IMR-90 (cell line): ENCODE measurements around the gene RNFT2. TPM values are rescaled to one million over a fixed set of nuclear protein-coding genes. Genes with fewer than 3 reads are reported as not detected.
A peak's percentile ranks its signal among the peaks of the same experiment; 100 is the strongest.

Source experiments
- ATAC-seq: fragments of 200-7000 bp; cut with Tn5 transposase; 2 replicates; pipeline ENCODE4 v1.9.1; 2020; ENCODE audit warnings: low read depth, mild to moderate bottlenecking, moderate library complexity
- BruUV-seq: library from RNA; stranded (reverse); fragments of 400-500 nt; replicated peaks from 2 replicates; lab custom pipeline; 2021; lab: Mats Ljungman, UMichigan
- CTCF ChIA-PET: fragments of 300-600 bp; formaldehyde crosslinking; extraction: SDS; loops from one replicate; lab custom pipeline; 2021; ENCODE audit warnings: antibody characterized with exemption; lab: Yijun Ruan, JAX
- POLR2A ChIA-PET: fragments of 300-600 bp; sonication (Branson Sonifier 250); formaldehyde crosslinking; loops from one replicate; lab custom pipeline; 2022; ENCODE audit warnings: antibody characterized with exemption; ENCODE audit not compliant: unreplicated experiment; lab: Charles Lee
- DNase-seq: peaks from one replicate; pipeline ENCODE4 v3.0.0; 2013
- H2AFZ ChIP-seq: replicated peaks from 2 replicates; pipeline ENCODE3; 2013; ENCODE audit warnings: low read length, mild to moderate bottlenecking; ENCODE audit not compliant: poor library complexity
- H2AK5ac ChIP-seq: 2 replicates; pipeline ENCODE4 v1.6.1; 2013; ENCODE audit warnings: low read depth, low read length, inconsistent platforms
- H2AK9ac ChIP-seq: replicated peaks from 2 replicates; pipeline ENCODE3; 2013; ENCODE audit warnings: mild to moderate bottlenecking, low read depth, low read length, moderate library complexity; ENCODE audit not compliant: poor library complexity
- H2BK120ac ChIP-seq: 2 replicates; pipeline ENCODE4 v1.6.1; 2013; ENCODE audit warnings: low read depth, low read length, inconsistent platforms
- H2BK15ac ChIP-seq: 3 replicates; pipeline ENCODE4 v1.6.1; 2013; ENCODE audit warnings: low read depth, low read length, inconsistent platforms
- H2BK20ac ChIP-seq: 2 replicates; pipeline ENCODE4 v1.6.1; 2013; ENCODE audit warnings: low read depth, mild to moderate bottlenecking, inconsistent platforms, low read length, moderate library complexity
- H2BK5ac ChIP-seq: 2 replicates; pipeline ENCODE4 v1.6.1; 2013; ENCODE audit warnings: mild to moderate bottlenecking, low read depth, low read length, inconsistent platforms; ENCODE audit not compliant: poor library complexity, severe bottlenecking
- H3K14ac ChIP-seq: replicated peaks from 2 replicates; pipeline ENCODE4 v1.6.1; 2013; ENCODE audit warnings: low read depth, low read length, inconsistent platforms
- H3K18ac ChIP-seq: 2 replicates; pipeline ENCODE4 v1.6.1; 2013; ENCODE audit warnings: low read depth, low read length, control low read depth
- H3K23ac ChIP-seq: 2 replicates; pipeline ENCODE4 v1.6.1; 2013; ENCODE audit warnings: low read depth, low read length, inconsistent platforms
- H3K27ac ChIP-seq: 2 replicates; pipeline ENCODE4 v1.5.1; 2013; ENCODE audit warnings: mild to moderate bottlenecking, control low read depth, low read length; ENCODE audit not compliant: insufficient read depth
- H3K27me3 ChIP-seq: 2 replicates; pipeline ENCODE4 v1.6.1; 2013; ENCODE audit warnings: low read length; ENCODE audit not compliant: control insufficient read depth, insufficient read depth
- H3K36me3 ChIP-seq: 2 replicates; pipeline ENCODE4 v1.6.1; 2013; ENCODE audit warnings: low read length, mixed read lengths; ENCODE audit not compliant: control insufficient read depth, insufficient read depth
- H3K4ac ChIP-seq: 2 replicates; pipeline ENCODE4 v1.6.1; 2013; ENCODE audit warnings: low read depth, low read length, inconsistent platforms
- H3K4me1 ChIP-seq: 2 replicates; pipeline ENCODE4 v1.6.1; 2013; ENCODE audit warnings: low read length, mixed read lengths; ENCODE audit not compliant: control insufficient read depth, insufficient read depth
- H3K4me2 ChIP-seq: 2 replicates; pipeline ENCODE4 v1.6.1; 2013; ENCODE audit warnings: low read depth, mild to moderate bottlenecking, control low read depth, low read length, moderate library complexity
- H3K4me3 ChIP-seq: 2 replicates; pipeline ENCODE4 v1.5.1; 2013; ENCODE audit warnings: low read depth, mild to moderate bottlenecking, control low read depth, low read length, moderate library complexity; ENCODE audit not compliant: insufficient read depth
- H3K56ac ChIP-seq: 2 replicates; pipeline ENCODE4 v1.6.1; 2013; ENCODE audit warnings: low read length, inconsistent platforms; ENCODE audit not compliant: insufficient read depth; ENCODE audit errors: extremely low read depth
- H3K79me1 ChIP-seq, 2 experiments: 2 replicates each; pipeline ENCODE4 v1.6.1; 2013; ENCODE audit warnings: low read length in 2 of 2, inconsistent platforms in 1 of 2, low read depth in 1 of 2
- H3K9ac ChIP-seq: 2 replicates; pipeline ENCODE4 v1.6.1; 2013; ENCODE audit warnings: low read depth, low read length, control low read depth
- H3K9me1 ChIP-seq: 2 replicates; pipeline ENCODE4 v1.6.1; 2013; ENCODE audit warnings: low read length, inconsistent platforms; ENCODE audit not compliant: insufficient read depth
- H3K9me3 ChIP-seq: 2 replicates; pipeline ENCODE4 v1.6.1; 2013; ENCODE audit warnings: low read length; ENCODE audit not compliant: control insufficient read depth, insufficient read depth
- H4K20me1 ChIP-seq: 2 replicates; pipeline ENCODE4 v1.6.1; 2013; ENCODE audit warnings: low read length, inconsistent platforms; ENCODE audit not compliant: insufficient read depth
- H4K5ac ChIP-seq: 2 replicates; pipeline ENCODE4 v1.6.1; 2013; ENCODE audit warnings: mild to moderate bottlenecking, low read depth, low read length, control low read depth
- H4K8ac ChIP-seq, 2 experiments: 2 replicates each; pipeline ENCODE4 v1.6.1; 2013; ENCODE audit warnings: low read depth in 2 of 2, low read length in 2 of 2, control low read depth in 1 of 2, inconsistent platforms in 1 of 2
- H4K91ac ChIP-seq: 2 replicates; pipeline ENCODE4 v1.6.1; 2013; ENCODE audit warnings: low read depth, low read length, inconsistent platforms; ENCODE audit not compliant: insufficient read depth
- CEBPB ChIP-seq: IDR thresholded peaks from 2 replicates; pipeline ENCODE4 v1.6.1; 2012; ENCODE audit warnings: low read depth, low read length, improper control_type of control experiment
- CHD1 ChIP-seq: IDR thresholded peaks from 2 replicates; pipeline ENCODE4 v1.6.1; 2012; ENCODE audit warnings: low read depth, low read length, improper control_type of control experiment
- MAFK ChIP-seq: IDR thresholded peaks from 2 replicates; pipeline ENCODE4 v1.6.1; 2012; ENCODE audit warnings: low read depth, low read length, improper control_type of control experiment
- MAZ ChIP-seq: IDR thresholded peaks from 2 replicates; pipeline ENCODE4 v1.6.1; 2012; ENCODE audit warnings: low read depth, mild to moderate bottlenecking, low read length, improper control_type of control experiment, moderate library complexity, borderline replicate concordance
- NFE2L2 ChIP-seq: fragments of 150-350 bp; IDR thresholded peaks from 2 replicates; pipeline ENCODE4 v1.6.1; 2016; ENCODE audit warnings: low read depth, mild to moderate bottlenecking, low read length
- WGBS, 2 experiments: methylation state at CpG; one replicate each; pipeline versions ENCODE4 v1.1.5 to v1.1.7; 2013; ENCODE audit warnings: missing lambda C conversion rate in 2 of 2; ENCODE audit not compliant: insufficient read length in 1 of 2; ENCODE audit errors: extremely low coverage in 2 of 2; 5-methylcytosine and 5-hydroxymethylcytosine counted together
- dilution Hi-C: fragments of 300-500 bp; cut with HindIII; formaldehyde crosslinking; loops from one replicate; pipeline ENCODE4 v1.14.3; 2018; ENCODE audit warnings: low sequenced_read_pairs; ENCODE audit not compliant: unreplicated experiment
- in situ Hi-C: fragments of 300-500 bp; cut with MboI; formaldehyde crosslinking; loops from 3 replicates; pipeline ENCODE4 v1.14.3; 2019; ENCODE audit warnings: low sequenced_read_pairs, inconsistent platforms, mixed read lengths
- intact Hi-C: fragments of 100-400 bp; cut with micrococcal nuclease; formaldehyde crosslinking; loops from 2 replicates; pipeline ENCODE4 v1.10.0; 2022
- polyA plus RNA-seq, 3 experiments: library from polyadenylated mRNA; depleted of rRNA; stranded (reverse); fragments of >200 nt; gene quantifications; 2 replicates each; pipeline ENCODE4 v1.2.3, GENCODE V29; 2012; ENCODE audit warnings: low replicate concordance in 1 of 3
- total RNA-seq: library from RNA; depleted of rRNA; stranded (reverse); fragments of >200 nt; gene quantifications from 2 replicates; pipeline ENCODE4 v1.2.3, GENCODE V29; 2012

RNFT2 gene
- total and polyA plus RNA-seq, 2 of the 4 experiments (the other 2 are of a cell fraction): 1.6 to 2.3 TPM

DNA sequence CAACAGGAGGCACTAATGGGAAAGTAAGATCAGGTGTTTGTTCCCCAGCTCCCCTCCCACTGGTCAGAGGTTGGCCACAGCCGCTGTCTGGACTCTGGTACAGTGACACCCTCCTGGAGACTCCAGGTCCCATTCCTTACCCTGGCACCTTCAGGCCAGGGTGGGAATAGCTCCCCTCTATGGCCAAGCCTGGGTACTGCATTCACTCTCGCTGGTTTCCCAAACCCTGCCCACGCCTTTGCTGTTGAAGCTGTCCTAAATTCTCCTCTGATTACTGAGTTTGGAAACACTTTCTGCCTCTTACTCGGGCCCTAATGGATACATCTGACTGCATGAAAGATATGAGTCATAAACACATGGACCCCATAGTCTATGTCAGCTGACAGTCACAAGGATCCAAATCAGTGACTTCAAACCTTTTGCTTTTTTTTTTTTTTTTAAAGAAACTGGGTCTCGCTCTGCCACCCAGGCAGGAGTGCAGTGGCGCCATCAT is 125.2 kb downstream of the RNFT2 start (continued):
- no peak for TF ChIP-seq NFE2L2

DNA sequence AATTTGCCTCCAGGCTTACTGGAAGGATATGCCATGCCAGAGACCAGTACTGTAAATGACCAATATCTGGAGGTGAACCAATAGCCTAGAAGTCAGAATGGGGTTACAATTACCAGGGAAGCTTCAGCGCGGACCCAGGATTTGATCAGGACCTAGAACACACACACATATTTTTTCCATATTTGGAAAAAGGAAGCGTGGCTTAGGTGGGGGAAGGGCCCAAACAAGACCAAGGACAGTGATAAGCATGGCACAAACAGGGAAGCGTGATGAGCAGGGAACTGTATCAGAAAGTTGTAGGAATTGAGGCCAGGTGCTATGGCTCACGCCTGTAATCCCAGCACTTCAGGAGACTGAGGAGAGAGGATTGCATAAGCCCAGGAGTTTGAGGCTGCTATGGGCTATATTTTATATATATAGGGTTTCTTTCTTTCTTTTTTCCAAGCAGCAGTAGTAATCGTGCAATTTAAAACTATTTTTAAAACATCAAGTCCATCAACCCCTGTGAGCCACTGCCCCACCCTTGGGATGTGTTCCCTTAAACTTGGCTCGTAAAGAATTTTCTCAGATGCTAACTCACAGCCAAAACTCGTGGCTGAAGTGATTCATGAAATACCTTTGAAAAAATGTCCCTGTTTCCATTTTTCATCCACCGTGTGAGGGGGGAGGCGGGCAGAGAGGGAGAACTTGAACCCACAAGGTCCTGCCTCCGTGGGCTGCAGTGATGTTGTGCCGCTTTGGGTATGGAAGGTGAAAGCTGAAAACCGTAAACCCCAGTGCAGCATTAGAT is 126.5 kb downstream of the RNFT2 start:
- H3K4me2 ChIP-seq: no peak overlapping the region; the same call in 1 of the 2 replicates
- 20% methylated on average over 1 of the region's 13 CpGs; no CpG with 5 or more reads in 1 of the 2 experiments for WGBS, 2 experiments
- CTCF ChIA-PET: no interaction called here
- peak overlapping the region; percentile 94 for H2BK120ac ChIP-seq
- intact Hi-C loops: no loop called here
- H3K14ac ChIP-seq: peak overlapping the region; percentile 70
- H3K56ac ChIP-seq: peak overlapping the region; percentile 31; the same call in 1 of the 2 replicates
- peak overlapping the region; percentile 57; the same call in 2 of the 3 replicates for H2BK15ac ChIP-seq
- H3K4me3 ChIP-seq: no peak overlapping the region
- in situ Hi-C loops: no loop called here
- no peaks in the 10 kb centered on the region for H3K9me3 ChIP-seq
- DNase-seq (peak; percentile 87), ATAC-seq (peak; percentile 71)
- peak overlapping the region; percentile 51 for H3K23ac ChIP-seq
- 0 out of 2 replicates have a peak overlapping the region, but pooled peaks have one; percentile 20 for H3K9ac ChIP-seq
- peak overlapping the region; percentile 22 for H2BK5ac ChIP-seq
- peak overlapping the region; percentile 38 for H2AFZ ChIP-seq
- H3K27me3 ChIP-seq: 0 out of 2 replicates have a peak, but pooled peaks cover 2% of the 10 kb centered on the region
- H3K4ac ChIP-seq: peak overlapping the region; percentile 87
- peak overlapping the region; percentile 61 for H3K18ac ChIP-seq
- POLR2A ChIA-PET: no interaction called here
- H4K5ac ChIP-seq: peak overlapping the region; percentile 62
- peaks cover 14% of the 10 kb centered on the region for H3K9me1 ChIP-seq
- dilution Hi-C loops: no loop called here
- H4K8ac ChIP-seq: peak overlapping the region; percentile 54 to 63; a peak in 3 of 4 replicates
- H3K27ac ChIP-seq: peak overlapping the region; percentile 67
- TF ChIP-seq MAZ (0 out of 2 replicates have a peak, but pooled peaks have one; percentile 32), CEBPB (0 out of 2 replicates have a peak, but pooled peaks have one; percentile 21), MAFK (0 out of 2 replicates have a peak, but pooled peaks have one; percentile 1), CHD1 (no peak)
- no peaks in the 10 kb centered on the region for H3K36me3 ChIP-seq
- H4K20me1 ChIP-seq: no peaks in the 10 kb centered on the region
- H2AK9ac ChIP-seq: peak overlapping the region; percentile 51
- peaks cover 5% of the 10 kb centered on the region for H3K4me1 ChIP-seq
- no peaks in the 10 kb centered on the region for H3K79me1 ChIP-seq
- H4K91ac ChIP-seq: peak overlapping the region; percentile 79
- BruUV-seq: no TSS peak
- peak overlapping the region; percentile 60 for H2AK5ac ChIP-seq
- peak overlapping the region; percentile 96 for H2BK20ac ChIP-seq
